Measurements from ENCODE around the gene MGAT5. TPM values are rescaled to one million over a fixed set of nuclear protein-coding genes. Genes with fewer than 3 reads are reported as not detected.

Gene MGAT5
- total RNA-seq, 1 experiment from 2014 or later: 23.0 TPM

GRCh38 chr2:134331081-134331480 lies 77.2 kb downstream of the MGAT5 start:
- no peak for DNase-seq (ENCODE audit: extremely low read depth, low read depth)

GRCh38 chr2:134333646-134334189 lies 79.8 kb downstream of the MGAT5 start:
- DNase-seq (ENCODE audit: extremely low read depth, low read depth): no peak

- no peak for DNase-seq (ENCODE audit: extremely low read depth, low read depth)
These were observed 80.9 kb downstream of the MGAT5 start for GRCh38 chr2:134334542-134335353.

GRCh38 chr2:134335601-134336000 lies 81.7 kb downstream of the MGAT5 start:
- no peak for DNase-seq (ENCODE audit: extremely low read depth, low read depth)

GRCh38 chr2:134336352-134336751 lies 82.5 kb downstream of the MGAT5 start:
- DNase-seq (ENCODE audit: extremely low read depth, low read depth): no peak

- DNase-seq (ENCODE audit: extremely low read depth, low read depth): no peak
These were observed 83.0 kb downstream of the MGAT5 start for GRCh38 chr2:134336921-134337320.

- no peak for DNase-seq (ENCODE audit: extremely low read depth, low read depth)
These were observed 83.8 kb downstream of the MGAT5 start for GRCh38 chr2:134337631-134338030.

GRCh38 chr2:134338208-134338607 lies 84.3 kb downstream of the MGAT5 start:
- DNase-seq (ENCODE audit: extremely low read depth, low read depth): no peak

GRCh38 chr2:134341476-134341875 lies 87.6 kb downstream of the MGAT5 start:
- no peak for DNase-seq (ENCODE audit: extremely low read depth, low read depth)

- no peak for DNase-seq (ENCODE audit: extremely low read depth, low read depth)
These were observed 91.3 kb downstream of the MGAT5 start for GRCh38 chr2:134344954-134345697.

- no peak for DNase-seq (ENCODE audit: extremely low read depth, low read depth)
These were observed 92.3 kb downstream of the MGAT5 start for GRCh38 chr2:134346141-134346540.

- DNase-seq (ENCODE audit: extremely low read depth, low read depth): no peak
These were observed 93.9 kb downstream of the MGAT5 start for GRCh38 chr2:134347756-134348155.

- no peak for DNase-seq (ENCODE audit: extremely low read depth, low read depth)
These were observed 94.4 kb downstream of the MGAT5 start for GRCh38 chr2:134348239-134348638.

GRCh38 chr2:134348760-134349159 lies 94.9 kb downstream of the MGAT5 start:
- DNase-seq (ENCODE audit: extremely low read depth, low read depth): no peak

GRCh38 chr2:134351016-134351415 lies 97.1 kb downstream of the MGAT5 start:
- DNase-seq (ENCODE audit: extremely low read depth, low read depth): no peak

- DNase-seq (ENCODE audit: extremely low read depth, low read depth): no peak
These were observed 98.0 kb downstream of the MGAT5 start for GRCh38 chr2:134351899-134352298.

GRCh38 chr2:134352844-134353243 lies 99.0 kb downstream of the MGAT5 start:
- no peak for DNase-seq (ENCODE audit: extremely low read depth, low read depth)

GRCh38 chr2:134354611-134355010 lies 100.7 kb downstream of the MGAT5 start:
- no peak for DNase-seq (ENCODE audit: extremely low read depth, low read depth)

- DNase-seq (ENCODE audit: extremely low read depth, low read depth): no peak
These were observed 103.9 kb downstream of the MGAT5 start for GRCh38 chr2:134357814-134358213.

- no peak for DNase-seq (ENCODE audit: extremely low read depth, low read depth)
These were observed 105.7 kb downstream of the MGAT5 start for GRCh38 chr2:134359367-134360081.
